PC-9 (cell line): Measurements from ENCODE around the gene L1CAM.

Source experiments
- CTCF ChIP-seq: fragments of 200-600 bp; sonication (generic); conservative IDR thresholded peaks from 2 replicates; pipeline ENCODE4 v1.6.1; 2017; ENCODE audit warnings: mixed run types, antibody characterized with exemption, mild to moderate bottlenecking, moderate library complexity
- EZH2 ChIP-seq: fragments of 200-600 bp; sonication (generic); IDR thresholded peaks from 2 replicates; pipeline ENCODE4 v1.8.0; 2017; ENCODE audit warnings: antibody characterized with exemption, low read depth

DNA sequence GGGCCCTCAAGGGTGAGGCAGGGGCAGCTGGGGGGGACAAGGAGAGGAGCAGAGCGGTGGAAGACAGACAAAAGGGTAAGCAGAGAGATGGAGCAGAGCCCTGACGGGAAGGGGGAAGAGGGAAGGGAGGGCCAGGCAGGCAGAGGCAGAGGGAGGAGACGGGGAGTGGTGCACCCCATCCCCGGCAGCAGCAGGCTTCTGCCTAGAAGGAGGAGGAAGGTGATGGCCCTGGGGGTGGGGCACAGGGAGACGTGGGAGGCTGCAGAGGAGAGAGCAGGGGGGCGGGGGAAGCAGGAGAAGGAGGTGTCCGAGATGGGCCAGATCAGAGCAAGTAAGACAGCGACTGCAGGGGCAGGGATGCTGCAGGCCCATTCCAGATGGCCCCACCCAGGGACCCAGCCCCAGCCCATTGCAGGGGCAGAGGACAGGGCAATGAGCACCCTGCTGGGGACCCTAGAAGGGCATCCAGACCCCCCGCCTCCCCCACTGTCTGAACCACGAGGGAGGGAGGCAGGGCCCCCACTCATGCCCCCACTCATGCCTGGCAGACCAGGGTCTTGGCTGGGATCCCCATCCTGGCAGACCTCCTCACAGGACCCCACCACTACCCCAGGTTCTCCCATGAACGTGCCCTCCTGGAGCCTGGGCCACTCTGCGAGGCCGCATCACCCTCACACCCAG lies 2.7 kb downstream of the L1CAM start:
- TF ChIP-seq CTCF (no peak), EZH2 (no peak)
